NCI-H2029 (cell line): ENCODE data around the gene FST.

Source experiments
- DNase-seq: peaks from one replicate; lab custom pipeline; 2025; lab: John Stamatoyannopoulos, UW

FST gene

GRCh38 chr5:53473633-53474032 is 6.8 kb upstream of the FST start:
- no peak for DNase-seq

- no peak for DNase-seq
These were observed 5.1 kb upstream of the FST start for GRCh38 chr5:53475320-53475719.

DNA sequence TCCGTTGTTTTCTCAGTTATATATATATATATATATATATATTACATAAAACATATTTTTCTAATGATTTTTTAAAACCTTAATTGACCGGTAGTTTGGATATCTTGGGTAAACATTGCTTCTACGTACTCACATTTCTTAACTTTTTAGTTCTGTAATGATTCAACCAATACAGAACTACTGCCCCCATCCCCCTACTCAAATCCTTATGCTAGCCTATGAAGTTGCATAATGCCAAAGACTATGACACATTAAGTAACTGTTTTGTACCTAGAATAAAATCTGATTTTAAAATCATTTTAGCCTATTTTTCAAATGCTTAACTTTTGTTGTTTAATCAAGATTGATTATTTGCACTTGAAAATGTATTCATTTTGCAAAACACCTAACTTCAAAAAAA is 4.4 kb upstream of the FST start:
- no peak for DNase-seq

DNA sequence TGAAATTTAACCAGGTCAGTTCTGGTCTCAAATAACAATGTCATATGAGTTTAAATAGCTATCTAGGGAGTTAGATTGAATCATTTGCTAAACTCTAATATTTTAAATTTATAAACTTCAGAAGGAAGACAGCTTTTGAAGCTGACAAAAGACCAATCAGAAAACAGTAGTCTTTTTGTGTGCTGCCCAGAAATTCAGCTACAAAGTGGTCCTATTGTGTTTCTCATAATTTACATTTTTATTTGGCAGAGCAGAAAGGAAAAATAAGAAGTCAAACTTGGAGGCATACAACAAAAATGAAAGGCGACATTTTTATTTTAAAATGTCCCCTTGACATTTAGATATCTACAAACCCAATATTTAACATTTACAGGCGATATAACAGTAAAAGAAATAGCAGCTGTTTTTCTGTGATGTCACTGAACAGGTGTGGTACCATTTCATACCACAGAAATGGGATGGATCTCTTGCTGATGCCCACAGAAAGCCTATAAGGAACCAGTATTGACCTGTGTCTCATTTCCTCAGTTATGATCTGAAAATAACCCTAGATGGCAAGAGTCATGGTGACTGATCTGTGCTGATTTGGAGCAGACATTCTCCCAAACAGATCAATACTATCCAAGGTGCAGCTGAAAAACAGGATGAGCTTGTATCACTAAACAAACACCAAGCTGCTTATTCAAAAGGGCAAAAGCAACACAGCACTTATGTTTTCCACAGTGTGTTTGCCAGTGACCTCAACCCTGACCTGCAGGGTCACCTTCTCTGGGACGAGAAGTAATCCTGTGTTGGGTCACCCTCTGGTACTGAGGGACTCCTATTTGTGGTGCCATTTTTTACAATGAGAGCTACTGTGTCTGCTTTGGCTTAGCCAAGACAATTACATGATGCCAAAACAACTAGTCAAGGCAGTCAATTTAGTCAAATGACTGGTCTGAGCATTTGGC is 3.6 kb upstream of the FST start:
- peak; percentile 79 for DNase-seq

DNA sequence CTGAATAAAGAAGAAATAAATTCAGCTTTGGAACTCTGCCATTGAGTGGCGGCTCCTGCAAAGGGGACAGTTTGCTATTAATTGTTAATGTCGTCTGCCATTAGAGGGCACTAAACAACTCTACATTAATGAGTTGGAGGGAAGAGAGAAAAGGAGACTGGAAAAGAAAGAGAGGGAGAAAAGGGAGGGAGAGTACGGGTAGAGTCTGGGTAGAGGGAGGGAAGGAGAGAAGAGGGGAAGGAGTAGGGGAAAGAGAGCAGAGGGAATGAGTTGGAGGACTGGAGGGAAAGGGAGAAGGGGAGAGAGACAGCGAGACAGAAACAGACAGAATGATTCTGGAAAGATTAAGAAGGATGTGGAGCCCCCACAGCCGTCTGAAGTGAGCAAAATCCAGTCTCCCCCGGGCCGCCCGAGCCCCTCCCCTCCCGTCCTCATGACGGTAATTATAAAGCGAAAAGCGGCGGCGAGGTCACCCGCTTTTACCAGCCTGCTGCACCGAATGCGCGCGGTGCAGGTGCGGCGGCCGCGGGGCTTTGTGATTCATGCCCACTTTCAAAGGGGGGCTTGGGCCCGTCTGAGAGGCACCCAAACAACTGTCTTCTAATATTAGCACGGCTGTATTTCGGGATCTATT is 1.9 kb upstream of the FST start:
- DNase-seq: peak; percentile 67

DNA sequence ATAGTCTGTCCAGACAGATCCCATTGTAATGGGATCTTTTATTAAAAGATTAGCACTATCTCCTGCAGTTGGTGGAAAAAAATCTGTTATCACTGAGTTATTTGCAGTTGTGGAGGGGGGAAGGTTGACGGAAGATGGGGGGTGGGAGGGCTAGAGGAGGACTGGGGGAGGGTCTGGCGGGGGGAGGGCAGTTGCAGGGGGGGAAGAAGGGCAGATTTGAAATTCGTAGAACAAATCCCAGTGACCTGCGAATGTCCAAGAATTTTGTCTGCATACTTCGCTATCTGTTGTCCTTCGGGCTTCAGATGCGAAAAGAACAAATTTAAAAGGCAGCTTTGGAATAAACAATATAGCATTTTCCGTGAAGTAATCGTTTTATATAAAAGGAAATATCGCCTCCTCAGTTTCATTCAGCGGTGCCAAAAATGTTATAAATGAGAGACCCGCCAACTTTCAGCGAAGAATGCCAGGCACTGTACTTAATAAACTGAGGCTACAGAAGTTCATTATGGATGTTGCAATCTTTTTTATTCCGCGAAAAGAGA is 1.3 kb upstream of the FST start:
- no peak for DNase-seq

- DNase-seq: peak; percentile 54
These were observed 626 bp upstream of the FST start for GRCh38 chr5:53479590-53480415.

DNA sequence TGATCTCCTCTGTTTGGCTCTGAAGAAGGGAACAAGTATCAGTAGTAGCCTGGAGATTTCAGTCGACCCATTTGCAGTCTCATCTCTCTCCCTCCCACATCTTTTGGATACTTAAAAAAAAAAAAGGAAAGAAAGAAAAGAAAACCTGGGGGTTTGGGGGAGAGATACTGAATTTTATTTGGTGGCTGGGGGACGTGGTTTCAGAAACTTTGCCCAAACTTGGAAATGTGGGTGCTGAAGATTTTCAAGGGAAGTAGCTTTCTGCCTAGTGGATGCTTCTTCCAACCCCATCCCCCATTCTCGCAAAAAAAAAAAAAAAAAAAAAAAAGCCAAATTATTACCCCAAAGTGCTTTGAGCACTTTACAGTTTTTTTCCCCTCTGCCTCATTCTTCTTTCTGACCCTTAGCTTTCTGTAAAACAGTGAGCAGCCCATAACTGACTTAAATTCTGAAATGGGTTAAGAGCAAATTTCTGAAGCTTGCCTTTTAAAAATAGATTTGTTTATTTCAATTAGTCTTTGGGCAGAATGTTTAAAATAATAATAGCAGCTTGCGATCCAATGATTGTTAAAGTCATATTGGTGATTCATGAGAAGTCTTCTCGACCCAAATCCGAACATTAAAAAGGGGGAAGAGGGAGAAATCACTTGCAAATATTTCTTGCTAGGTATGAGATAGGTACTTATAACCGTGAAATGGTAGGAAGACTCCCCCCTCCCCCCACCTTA is 894 bp downstream of the FST start:
- no peak for DNase-seq

- peak; percentile 49 for DNase-seq
These were observed 1.7 kb downstream of the FST start for GRCh38 chr5:53481887-53482716.

DNA sequence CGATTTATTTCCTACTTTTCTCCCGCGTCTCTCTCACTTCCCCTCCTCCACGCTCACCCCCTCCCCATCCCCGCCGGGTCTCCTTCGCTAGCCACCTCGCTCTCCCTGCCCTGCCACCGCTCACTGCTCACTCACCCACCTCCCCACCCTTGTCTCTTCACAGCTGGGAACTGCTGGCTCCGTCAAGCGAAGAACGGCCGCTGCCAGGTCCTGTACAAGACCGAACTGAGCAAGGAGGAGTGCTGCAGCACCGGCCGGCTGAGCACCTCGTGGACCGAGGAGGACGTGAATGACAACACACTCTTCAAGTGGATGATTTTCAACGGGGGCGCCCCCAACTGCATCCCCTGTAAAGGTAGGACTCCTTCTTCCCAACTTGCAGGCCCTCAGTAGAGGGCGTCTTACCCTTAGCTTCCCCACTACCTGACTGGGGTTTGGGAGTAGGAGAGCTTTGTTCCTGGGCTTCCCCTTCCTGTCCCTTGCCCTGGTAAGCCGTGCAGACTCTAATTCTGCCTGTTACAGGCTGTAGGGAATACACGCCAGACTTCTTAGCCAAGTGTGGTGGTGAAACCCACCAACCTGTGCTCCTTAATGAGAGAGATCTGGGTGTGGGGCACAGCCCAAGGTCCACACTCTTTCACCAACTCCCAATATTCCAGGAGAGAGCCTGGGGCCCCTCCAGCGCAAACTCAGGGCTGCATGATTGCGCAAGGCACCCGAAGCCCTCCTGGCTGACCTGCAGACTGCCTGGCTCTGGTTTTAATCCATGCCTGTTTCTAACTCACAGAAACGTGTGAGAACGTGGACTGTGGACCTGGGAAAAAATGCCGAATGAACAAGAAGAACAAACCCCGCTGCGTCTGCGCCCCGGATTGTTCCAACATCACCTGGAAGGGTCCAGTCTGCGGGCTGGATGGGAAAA is 2.5 kb downstream of the FST start:
- DNase-seq: no peak

GRCh38 chr5:53487436-53487835 is 7.0 kb downstream of the FST start:
- DNase-seq: no peak

- DNase-seq: no peak
These were observed 7.8 kb downstream of the FST start for GRCh38 chr5:53488195-53488722.

DNA sequence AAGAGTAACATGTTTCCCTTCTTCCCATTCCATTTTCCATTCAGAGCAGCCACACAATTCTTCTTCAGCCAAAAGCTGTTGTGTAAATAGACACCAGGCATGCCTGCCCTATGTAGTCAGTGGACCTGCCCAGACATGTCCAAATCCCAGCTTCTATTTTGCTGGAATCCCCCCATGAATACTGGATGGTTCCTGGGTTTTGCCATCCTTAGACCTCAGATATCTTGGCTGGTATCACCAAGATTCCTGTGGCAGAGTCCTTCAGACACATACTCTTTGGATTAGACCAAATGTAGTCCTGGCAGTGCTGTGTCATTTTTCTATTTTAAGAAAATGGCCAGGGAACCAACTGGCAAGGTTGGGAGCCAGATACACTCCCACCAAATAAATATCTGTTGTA is 10.3 kb downstream of the FST start:
- DNase-seq: no peak

GRCh38 chr5:53501054-53501453 is 20.6 kb downstream of the FST start:
- DNase-seq: peak; percentile 17

GRCh38 chr5:53503562-53504218 is 23.3 kb downstream of the FST start:
- no peak for DNase-seq

- no peak for DNase-seq
These were observed 26.6 kb downstream of the FST start for GRCh38 chr5:53507013-53507412.

DNA sequence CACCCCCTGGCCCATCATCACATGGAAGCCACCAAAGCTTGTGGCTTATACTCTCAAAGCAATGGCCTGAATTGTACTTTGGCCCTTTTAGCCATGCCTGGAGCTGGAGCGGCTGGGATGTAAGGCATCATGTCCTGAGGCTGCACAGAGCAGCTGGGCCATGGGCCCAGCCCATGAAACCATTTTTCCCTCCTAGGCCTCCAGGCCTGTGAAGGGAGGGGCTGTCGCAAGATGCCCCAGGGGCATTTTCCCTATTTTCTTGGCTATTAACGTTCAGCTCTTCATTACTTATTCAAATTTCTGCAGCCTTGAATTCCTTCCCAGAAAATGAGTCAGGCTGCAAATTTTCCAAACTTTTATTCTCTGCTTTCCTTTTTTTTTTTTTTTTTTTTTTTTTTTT is 27.7 kb downstream of the FST start:
- no peak for DNase-seq

DNA sequence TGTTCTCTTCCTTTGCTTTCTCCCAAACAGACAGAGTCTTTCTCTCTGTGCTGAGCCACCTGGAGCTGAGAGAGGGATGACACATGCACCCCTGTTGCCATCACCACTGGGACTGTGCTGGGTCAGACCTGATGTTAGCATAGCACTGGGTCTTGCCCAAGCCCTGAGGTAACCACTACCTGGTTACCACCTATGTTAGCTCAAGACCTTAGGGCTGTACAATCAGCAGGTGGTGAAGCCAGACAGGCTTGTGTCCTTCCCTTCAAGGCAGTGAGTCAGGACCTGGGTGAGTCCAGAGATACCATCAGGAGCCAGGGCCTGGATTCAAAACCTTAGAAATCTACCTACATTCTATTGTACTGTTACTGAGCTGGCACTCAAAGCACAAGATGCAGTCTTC is 32.1 kb downstream of the FST start:
- no peak for DNase-seq

DNA sequence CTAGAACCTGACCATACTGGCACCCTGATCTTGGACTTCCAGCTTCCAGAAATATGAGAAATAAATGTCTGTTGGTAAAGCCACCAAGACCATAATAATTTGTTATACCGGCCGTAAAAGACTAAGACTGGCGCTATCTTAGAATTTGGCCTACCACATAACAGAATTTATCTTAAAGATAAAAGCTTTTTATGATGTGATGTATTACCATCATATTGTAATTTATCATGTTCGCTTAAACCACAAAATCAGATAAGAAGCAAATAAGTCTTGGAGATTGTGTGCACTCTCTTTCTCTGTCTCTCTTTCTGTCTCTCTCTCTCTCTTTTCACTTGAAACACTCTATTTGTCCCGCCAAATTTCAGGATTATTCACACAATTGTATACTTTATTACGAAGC is 35.6 kb downstream of the FST start:
- DNase-seq: no peak
